Suprapubic skin (tissue), 4 donors: ENCODE measurements around the gene ACACB.

Experiments
- POLR2A ChIP-seq, 2 donors: fragments of 450-650 bp; IDR thresholded peaks; one replicate each; pipeline ENCODE4 v1.6.1; 2017; ENCODE audit warnings: antibody characterized with exemption in 2 of 2, mild to moderate bottlenecking in 2 of 2, moderate library complexity in 2 of 2
- POLR2AphosphoS5 ChIP-seq, 3 donors: sonication (generic); formaldehyde crosslinking; IDR thresholded peaks; one replicate each; pipeline ENCODE4 v1.6.1; 2017; ENCODE audit warnings: antibody characterized with exemption in 3 of 3
- TF ChIP-seq, protein P1 (sequence below), 2 donors: fragments of 200-600 bp in 1 of 2; fragments of 450-650 bp in 1 of 2; sonication (generic) in 1 of 2; IDR thresholded peaks; one replicate each; pipeline ENCODE4 v1.5.1; 2016 to 2019; ENCODE audit warnings: antibody characterized with exemption in 2 of 2, mild to moderate bottlenecking in 1 of 2, moderate library complexity in 1 of 2

DNA sequence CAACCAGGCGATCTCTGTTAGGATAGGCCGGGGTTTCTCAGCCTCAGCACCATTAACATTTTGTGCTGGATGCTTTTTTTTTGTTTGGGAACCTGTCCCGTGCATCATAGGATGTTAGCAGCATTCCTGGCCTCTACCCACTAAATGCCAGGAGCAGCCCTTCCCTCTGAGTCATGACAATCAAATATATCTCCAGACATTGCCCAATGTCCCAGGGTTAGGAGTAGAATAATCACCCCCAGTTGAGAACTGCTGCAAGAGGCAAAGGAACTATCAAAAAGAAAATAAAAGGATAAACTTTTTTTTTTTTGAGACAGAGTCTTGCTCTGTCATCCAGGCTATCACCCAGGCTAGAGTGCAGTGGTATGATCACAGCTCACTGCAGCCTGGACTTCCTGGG, 76.0 kb downstream of the ACACB start:
- TF ChIP-seq, protein P1, sequence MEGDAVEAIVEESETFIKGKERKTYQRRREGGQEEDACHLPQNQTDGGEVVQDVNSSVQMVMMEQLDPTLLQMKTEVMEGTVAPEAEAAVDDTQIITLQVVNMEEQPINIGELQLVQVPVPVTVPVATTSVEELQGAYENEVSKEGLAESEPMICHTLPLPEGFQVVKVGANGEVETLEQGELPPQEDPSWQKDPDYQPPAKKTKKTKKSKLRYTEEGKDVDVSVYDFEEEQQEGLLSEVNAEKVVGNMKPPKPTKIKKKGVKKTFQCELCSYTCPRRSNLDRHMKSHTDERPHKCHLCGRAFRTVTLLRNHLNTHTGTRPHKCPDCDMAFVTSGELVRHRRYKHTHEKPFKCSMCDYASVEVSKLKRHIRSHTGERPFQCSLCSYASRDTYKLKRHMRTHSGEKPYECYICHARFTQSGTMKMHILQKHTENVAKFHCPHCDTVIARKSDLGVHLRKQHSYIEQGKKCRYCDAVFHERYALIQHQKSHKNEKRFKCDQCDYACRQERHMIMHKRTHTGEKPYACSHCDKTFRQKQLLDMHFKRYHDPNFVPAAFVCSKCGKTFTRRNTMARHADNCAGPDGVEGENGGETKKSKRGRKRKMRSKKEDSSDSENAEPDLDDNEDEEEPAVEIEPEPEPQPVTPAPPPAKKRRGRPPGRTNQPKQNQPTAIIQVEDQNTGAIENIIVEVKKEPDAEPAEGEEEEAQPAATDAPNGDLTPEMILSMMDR (IDR thresholded peaks at IDR 0.05) = no peak
- TF ChIP-seq POLR2A (IDR thresholded peaks at IDR 0.05) (no peak), POLR2AphosphoS5 (IDR thresholded peaks at IDR 0.05) (no peak)
